SK-N-MC (cell line): ENCODE results near the gene L3MBTL3.
A peak's percentile ranks its signal among the peaks of the same experiment; 100 is the strongest.
"Not testable (repeated sequence)": the region's sequence is repeated elsewhere in the genome, so short reads cannot be mapped to it uniquely, and the experiment has no call there.

Source experiments
- DNase-seq: peaks from one replicate; pipeline ENCODE4 v3.0.0-alpha.2; 2011; ENCODE audit warnings: low read depth, low spot score
- H3K27ac ChIP-seq: fragments of 200-600 bp; sonication (generic); 2 replicates; pipeline ENCODE4 v1.5.1; 2016; ENCODE audit warnings: mixed run types
- H3K36me3 ChIP-seq: fragments of 200-600 bp; sonication (generic); 2 replicates; pipeline ENCODE4 v1.6.1; 2017; ENCODE audit warnings: antibody characterized with exemption, low read length, mixed read lengths; ENCODE audit not compliant: insufficient read depth
- H3K4me3 ChIP-seq: fragments of 200-600 bp; sonication (generic); 2 replicates; pipeline ENCODE4 v1.5.1; 2016
- H3K9ac ChIP-seq: fragments of 200-600 bp; sonication (generic); 2 replicates; pipeline ENCODE4 v1.8.0; 2017; ENCODE audit warnings: mixed run types, mixed read lengths; ENCODE audit not compliant: insufficient read length
- H3K9me3 ChIP-seq: fragments of 200-600 bp; sonication (generic); 2 replicates; pipeline ENCODE4 v1.6.1; 2017; ENCODE audit warnings: low read depth, mild to moderate bottlenecking, antibody characterized with exemption, low read length, moderate library complexity, mixed read lengths
- EZH2 ChIP-seq: fragments of 200-600 bp; sonication (generic); IDR thresholded peaks from one replicate; pipeline ENCODE4 v1.6.1; 2017; ENCODE audit warnings: antibody characterized with exemption
- FOXP2 ChIP-seq: optimal IDR thresholded peaks from 2 replicates; pipeline ENCODE3; 2011; ENCODE audit warnings: mild to moderate bottlenecking, moderate library complexity; ENCODE audit not compliant: insufficient read depth; ENCODE audit errors: extremely low read length, control extremely low read depth
- POLR2AphosphoS5 ChIP-seq: IDR thresholded peaks from 2 replicates; pipeline ENCODE4 v1.6.1; 2012; ENCODE audit warnings: mild to moderate bottlenecking, low read depth, low read length, borderline replicate concordance

The L3MBTL3 gene

GRCh38 chr6:130113201-130113710 is 94.9 kb downstream of the L3MBTL3 start:
- H3K9ac ChIP-seq = no peak overlapping the region
- H3K9me3 ChIP-seq = no peaks in the 10 kb centered on the region
- no peak for TF ChIP-seq POLR2AphosphoS5
- no peak for TF ChIP-seq FOXP2
- TF ChIP-seq EZH2 = no peak
- peaks cover 10% of the 10 kb centered on the region; the same call in 1 of the 2 replicates for H3K36me3 ChIP-seq
- no peak for DNase-seq
- H3K4me3 ChIP-seq = no peak overlapping the region
- H3K27ac ChIP-seq = no peak overlapping the region

- no peaks in the 10 kb centered on the region for H3K9me3 ChIP-seq
- no peak overlapping the region for H3K27ac ChIP-seq
- DNase-seq = no peak
- no peak overlapping the region for H3K9ac ChIP-seq
- TF ChIP-seq POLR2AphosphoS5 = no peak
- TF ChIP-seq FOXP2 = no peak
- TF ChIP-seq EZH2 = no peak
- no peak overlapping the region for H3K4me3 ChIP-seq
- peaks cover 12% of the 10 kb centered on the region for H3K36me3 ChIP-seq
Observed at GRCh38 chr6:130115036-130115435, 96.7 kb downstream of the L3MBTL3 start.

GRCh38 chr6:130116273-130116672 is 97.9 kb downstream of the L3MBTL3 start:
- peaks cover 12% of the 10 kb centered on the region for H3K36me3 ChIP-seq
- no peak overlapping the region for H3K4me3 ChIP-seq
- DNase-seq = no peak
- H3K27ac ChIP-seq = no peak overlapping the region
- H3K9me3 ChIP-seq = no peaks in the 10 kb centered on the region
- TF ChIP-seq POLR2AphosphoS5 (no peak), FOXP2 (no peak), EZH2 (no peak)
- H3K9ac ChIP-seq = no peak overlapping the region

- not testable (repeated sequence) for H3K9me3 ChIP-seq, H3K4me3 ChIP-seq, H3K9ac ChIP-seq, H3K27ac ChIP-seq, DNase-seq
- peaks cover 15% of the 10 kb centered on the region for H3K36me3 ChIP-seq
Observed at GRCh38 chr6:130117187-130117701, 98.9 kb downstream of the L3MBTL3 start.

GRCh38 chr6:130118236-130118635 is 99.9 kb downstream of the L3MBTL3 start:
- TF ChIP-seq POLR2AphosphoS5 (peak; percentile 32; the same call in 1 of the 2 replicates), FOXP2 (no peak), EZH2 (no peak)
- Histone ChIP-seq H3K27ac (peak overlapping the region; percentile 79; the same call in 1 of the 2 replicates), H3K9me3 (no peaks in the 10 kb centered on the region), H3K4me3 (peak overlapping the region; percentile 55), H3K9ac (no peak overlapping the region), H3K36me3 (peaks cover 15% of the 10 kb centered on the region)
- peak; percentile 73 for DNase-seq

- Histone ChIP-seq H3K4me3 (no peak overlapping the region), H3K9ac (no peak overlapping the region), H3K27ac (no peak overlapping the region), H3K36me3 (peaks cover 15% of the 10 kb centered on the region), H3K9me3 (no peaks in the 10 kb centered on the region)
- DNase-seq = no peak
- TF ChIP-seq EZH2 (no peak), FOXP2 (no peak), POLR2AphosphoS5 (no peak)
Observed at GRCh38 chr6:130119211-130119610, 100.8 kb downstream of the L3MBTL3 start.

- Histone ChIP-seq H3K36me3 (peaks cover 15% of the 10 kb centered on the region), H3K4me3 (no peak overlapping the region), H3K9ac (no peak overlapping the region), H3K27ac (no peak overlapping the region), H3K9me3 (no peaks in the 10 kb centered on the region)
- TF ChIP-seq EZH2 = no peak
- no peak for TF ChIP-seq POLR2AphosphoS5
- TF ChIP-seq FOXP2 = no peak
- no peak for DNase-seq
Observed at GRCh38 chr6:130120731-130121130, 102.3 kb downstream of the L3MBTL3 start.

GRCh38 chr6:130122243-130122642 is 103.9 kb downstream of the L3MBTL3 start:
- H3K9me3 ChIP-seq = no peaks in the 10 kb centered on the region
- no peak overlapping the region for H3K9ac ChIP-seq
- no peak overlapping the region for H3K27ac ChIP-seq
- no peak for TF ChIP-seq POLR2AphosphoS5
- TF ChIP-seq FOXP2 = no peak
- no peak for TF ChIP-seq EZH2
- H3K36me3 ChIP-seq = peaks cover 15% of the 10 kb centered on the region
- H3K4me3 ChIP-seq = no peak overlapping the region
- DNase-seq = no peak

- Histone ChIP-seq H3K9me3 (no peaks in the 10 kb centered on the region), H3K4me3 (no peak overlapping the region), H3K9ac (no peak overlapping the region), H3K27ac (no peak overlapping the region), H3K36me3 (no peaks in the 10 kb centered on the region)
- DNase-seq = no peak
- no peak for TF ChIP-seq EZH2
- no peak for TF ChIP-seq FOXP2
Observed at GRCh38 chr6:130127195-130127594, 108.8 kb downstream of the L3MBTL3 start.
